ENCODE measurements around the gene IDH1.

DNA sequence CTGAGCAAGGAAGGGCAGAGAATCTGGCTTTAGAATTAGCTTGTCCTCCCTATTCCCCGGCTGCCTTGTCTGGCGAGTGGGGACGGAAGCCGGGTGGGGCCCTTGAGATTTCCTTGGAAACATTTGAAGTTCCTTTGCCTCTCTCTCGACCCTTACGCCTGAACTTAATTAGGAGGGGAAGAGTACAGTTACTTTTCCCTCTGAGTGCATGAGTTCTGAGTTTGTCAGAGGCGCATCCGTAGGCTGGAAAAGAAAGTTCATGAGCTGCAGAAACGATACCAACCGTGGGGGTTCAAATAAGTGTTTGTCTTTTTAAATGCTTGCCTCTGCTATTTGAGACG lies 11.7 kb upstream of the IDH1 start:
- TF ChIP-seq EZH2 (IDR thresholded peaks at IDR 0.05; ENCODE audit: insufficient read depth, poor library complexity, severe bottlenecking) (no peak), EZH2phosphoT487 (IDR thresholded peaks at IDR 0.05; ENCODE audit: insufficient read depth, low read depth) (no peak)
